ENCODE measurements around the gene FBXL17. TPM values are rescaled to one million over a fixed set of nuclear protein-coding genes. Genes with fewer than 3 reads are reported as not detected.

The FBXL17 gene
- total RNA-seq, 1 experiment from 2014 or later = 16.2 TPM

DNA sequence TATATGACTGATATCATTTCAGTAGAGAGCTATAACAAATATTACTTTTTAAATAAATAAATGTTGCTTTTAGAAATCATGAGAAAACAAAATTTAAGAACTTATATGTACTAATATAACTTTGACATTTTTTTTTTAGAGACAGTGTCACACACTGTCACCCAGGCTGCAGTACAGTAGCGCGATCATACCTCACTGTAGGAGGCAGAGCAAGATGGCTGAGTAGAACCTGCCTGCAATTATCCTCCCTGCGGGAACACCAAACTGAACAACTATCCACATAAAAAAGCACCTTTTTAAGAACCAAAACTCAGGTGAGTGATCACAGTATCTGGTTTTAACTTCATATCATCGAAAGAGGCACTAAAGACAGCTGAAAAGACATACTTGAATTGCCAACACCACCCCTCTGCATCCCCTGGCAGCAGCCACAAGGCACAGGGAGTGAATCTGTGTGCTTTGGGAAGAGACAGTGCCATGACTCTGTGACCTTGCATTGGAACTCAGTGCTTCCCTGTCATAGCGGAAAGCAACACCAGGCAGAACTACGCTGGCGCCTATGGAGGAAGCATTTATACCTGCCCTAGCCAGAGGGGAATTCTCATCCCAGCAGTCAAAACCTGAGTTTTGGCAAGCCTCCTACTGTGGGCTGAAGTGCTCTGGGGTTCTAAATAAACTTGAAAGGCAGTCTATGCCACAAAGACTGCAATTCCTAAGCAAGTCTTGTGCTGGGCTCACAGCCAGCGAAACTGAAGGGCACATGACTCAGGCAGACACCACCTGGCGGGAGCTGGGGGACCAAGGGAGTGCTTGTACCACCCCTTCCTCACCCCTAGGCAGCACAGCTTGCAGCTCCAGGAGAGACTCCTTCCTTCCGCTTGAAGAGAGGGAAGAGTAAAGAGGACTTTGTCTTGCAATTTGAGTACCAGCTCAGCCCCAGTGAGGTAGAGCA is 142.7 kb downstream of the FBXL17 start:
- peak; percentile 26 for DNase-seq
- H3K4me3 ChIP-seq = no peak overlapping the region
- H3K36me3 ChIP-seq = no peaks in the 10 kb centered on the region; the same call in 1 of the 2 replicates
- no peaks in the 10 kb centered on the region for H3K9me3 ChIP-seq
- no peaks in the 10 kb centered on the region for H3K27me3 ChIP-seq

DNA sequence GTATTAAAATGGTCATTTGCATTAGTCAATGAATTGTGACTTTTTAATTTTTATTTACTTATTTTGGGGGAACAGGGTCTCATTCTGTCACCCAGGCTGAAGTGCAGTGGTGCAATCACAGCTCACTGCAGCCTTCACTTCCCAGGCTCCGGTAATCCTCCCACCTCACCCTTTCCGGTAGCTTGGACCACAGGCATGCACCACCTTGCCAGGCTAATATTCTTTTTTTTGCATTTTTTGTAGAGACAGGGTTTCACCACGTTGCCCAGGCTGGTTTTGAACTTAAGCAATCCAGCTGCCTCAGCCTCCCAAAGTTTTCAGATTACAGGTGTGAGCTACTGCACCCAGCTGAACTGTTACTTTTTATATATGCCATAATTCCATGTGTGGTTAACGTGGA is 143.4 kb downstream of the FBXL17 start:
- no peak overlapping the region for H3K4me3 ChIP-seq
- H3K27me3 ChIP-seq = no peaks in the 10 kb centered on the region
- no peak for DNase-seq
- no peaks in the 10 kb centered on the region; the same call in 1 of the 2 replicates for H3K36me3 ChIP-seq
- no peaks in the 10 kb centered on the region for H3K9me3 ChIP-seq

DNA sequence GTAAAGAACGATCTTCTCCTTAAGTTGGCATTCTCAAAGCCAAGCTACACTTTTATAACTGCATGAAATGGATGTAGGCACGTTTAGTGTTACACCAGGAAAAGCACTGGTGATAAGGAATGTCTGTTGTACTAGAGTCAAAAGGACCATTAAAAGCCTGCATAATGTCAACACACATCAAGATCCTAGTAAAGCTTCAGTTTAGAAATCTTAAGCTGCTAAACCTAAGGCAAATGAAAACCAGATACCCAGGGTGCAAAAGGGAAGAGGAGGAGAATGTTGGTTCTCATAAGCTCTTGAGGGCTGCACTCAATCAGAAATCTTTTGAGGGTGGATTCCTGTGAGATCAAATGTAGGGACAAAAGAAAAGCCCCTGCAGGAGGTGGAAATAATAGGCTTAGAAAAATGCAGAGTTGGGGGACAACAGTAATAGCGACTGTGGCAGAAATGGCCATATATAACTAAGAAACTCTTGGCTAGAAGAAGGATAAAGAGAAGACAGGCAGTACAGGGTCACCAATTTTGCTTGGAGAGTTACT is 148.2 kb downstream of the FBXL17 start:
- H3K9me3 ChIP-seq = no peaks in the 10 kb centered on the region
- no peaks in the 10 kb centered on the region; the same call in 1 of the 2 replicates for H3K36me3 ChIP-seq
- H3K4me3 ChIP-seq = no peak overlapping the region
- no peak for DNase-seq
- no peaks in the 10 kb centered on the region for H3K27me3 ChIP-seq

DNA sequence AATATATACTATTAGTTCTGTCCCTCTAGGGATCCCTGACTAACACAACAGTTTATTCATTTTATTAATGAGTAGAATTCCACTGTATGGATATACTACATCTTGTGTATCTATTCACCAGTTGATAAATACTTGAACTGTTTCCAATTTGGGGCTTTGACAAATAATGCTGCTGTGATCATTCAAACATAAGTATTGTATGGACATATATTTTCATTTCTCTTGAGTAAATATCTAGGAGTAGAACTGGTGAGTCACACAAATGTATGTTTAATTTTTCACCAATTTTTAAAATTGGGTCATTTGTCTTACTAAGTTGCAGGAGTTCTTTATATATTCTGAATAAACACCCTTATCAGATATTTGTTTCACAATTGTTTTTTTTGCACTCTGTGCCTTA is 149.1 kb downstream of the FBXL17 start:
- no peak for DNase-seq
- Histone ChIP-seq H3K36me3 (no peaks in the 10 kb centered on the region; the same call in 1 of the 2 replicates), H3K27me3 (no peaks in the 10 kb centered on the region), H3K9me3 (no peaks in the 10 kb centered on the region), H3K4me3 (no peak overlapping the region)

DNA sequence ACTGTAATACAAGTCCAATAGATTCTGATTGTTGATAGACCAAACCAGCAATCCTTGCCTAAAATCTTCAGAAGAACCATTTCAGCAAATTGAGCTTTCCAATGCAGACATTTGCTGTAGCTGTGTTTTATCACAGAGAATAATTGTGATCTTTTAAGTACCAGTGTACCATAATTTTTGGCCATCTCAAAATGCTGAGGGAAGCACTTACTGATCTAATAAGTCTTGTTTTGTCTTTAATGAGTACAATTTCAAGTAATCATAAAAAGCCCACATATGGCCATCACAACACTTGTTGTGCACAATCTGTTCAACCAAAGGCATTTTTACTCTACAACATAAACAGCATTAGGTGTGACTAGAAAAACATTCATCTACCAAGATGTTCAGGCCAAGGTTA is 159.9 kb downstream of the FBXL17 start:
- H3K36me3 ChIP-seq = no peaks in the 10 kb centered on the region
- no peak overlapping the region for H3K4me3 ChIP-seq
- peaks cover 7% of the 10 kb centered on the region; the same call in 1 of the 2 replicates for H3K9me3 ChIP-seq
- DNase-seq = no peak
- no peaks in the 10 kb centered on the region for H3K27me3 ChIP-seq

DNA sequence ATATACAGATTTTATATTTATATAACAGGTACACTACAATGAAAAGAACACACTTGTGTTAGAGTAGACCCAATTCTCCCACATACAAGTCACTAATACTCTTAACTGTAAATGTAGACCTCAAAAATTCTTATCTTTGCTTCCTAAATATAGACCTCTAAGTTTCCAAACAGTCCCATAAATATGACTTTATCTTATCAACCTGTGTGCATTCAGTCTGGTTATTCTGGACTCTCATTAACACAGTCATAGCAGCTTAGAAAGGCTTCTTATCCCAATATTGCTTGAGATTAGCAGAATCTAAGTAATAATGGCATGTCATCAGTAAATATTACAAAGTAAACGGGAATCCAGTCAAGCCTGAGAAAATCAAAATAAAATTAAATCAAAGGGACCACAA is 161.1 kb downstream of the FBXL17 start:
- no peak for DNase-seq
- no peak overlapping the region for H3K4me3 ChIP-seq
- H3K9me3 ChIP-seq = peaks cover 4% of the 10 kb centered on the region
- H3K36me3 ChIP-seq = no peaks in the 10 kb centered on the region
- no peaks in the 10 kb centered on the region for H3K27me3 ChIP-seq

DNA sequence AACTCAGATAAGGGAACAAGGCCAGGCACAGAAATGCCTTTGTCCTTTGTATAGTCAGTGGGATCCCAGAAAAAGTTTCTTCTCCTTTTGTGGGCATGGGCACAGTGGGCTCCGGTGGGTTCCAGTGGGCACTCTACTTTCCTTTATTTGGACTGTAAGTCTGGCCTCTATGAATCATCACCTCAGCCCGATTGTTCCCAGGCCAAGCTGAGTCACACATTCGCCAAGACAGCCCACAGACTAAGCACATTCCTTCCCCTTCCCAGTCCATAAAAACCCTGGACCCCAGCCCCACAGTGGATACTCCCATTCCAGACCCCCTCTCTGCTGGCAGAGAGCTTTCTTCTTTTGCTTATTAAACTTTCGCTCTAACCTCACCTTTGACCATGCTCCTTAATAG is 165.0 kb downstream of the FBXL17 start:
- no peaks in the 10 kb centered on the region for H3K27me3 ChIP-seq
- H3K36me3 ChIP-seq = no peaks in the 10 kb centered on the region; the same call in 1 of the 2 replicates
- H3K4me3 ChIP-seq = peak overlapping the region; percentile 16
- DNase-seq = peak; percentile 79
- peaks cover 6% of the 10 kb centered on the region for H3K9me3 ChIP-seq

DNA sequence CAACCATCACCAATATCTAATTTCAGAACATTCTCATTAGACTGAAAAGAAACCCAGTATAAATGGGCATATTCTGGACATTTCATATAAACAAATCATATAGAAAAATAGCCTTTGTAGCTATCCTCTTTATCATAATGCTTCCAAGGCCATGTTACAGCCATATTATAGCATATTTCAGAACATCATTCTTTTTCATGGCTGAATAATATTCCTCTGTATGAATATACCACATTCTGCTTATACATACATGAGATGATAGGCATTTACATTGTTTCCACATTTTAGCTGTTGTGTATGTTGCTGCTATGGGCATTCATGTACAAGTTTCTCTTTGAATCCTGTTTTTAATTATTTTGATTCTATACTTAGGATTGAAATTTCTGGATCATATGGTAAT is 167.0 kb downstream of the FBXL17 start:
- no peaks in the 10 kb centered on the region for H3K27me3 ChIP-seq
- H3K4me3 ChIP-seq = no peak overlapping the region
- H3K9me3 ChIP-seq = peaks cover 8% of the 10 kb centered on the region
- no peak for DNase-seq
- H3K36me3 ChIP-seq = no peaks in the 10 kb centered on the region; the same call in 1 of the 2 replicates

DNA sequence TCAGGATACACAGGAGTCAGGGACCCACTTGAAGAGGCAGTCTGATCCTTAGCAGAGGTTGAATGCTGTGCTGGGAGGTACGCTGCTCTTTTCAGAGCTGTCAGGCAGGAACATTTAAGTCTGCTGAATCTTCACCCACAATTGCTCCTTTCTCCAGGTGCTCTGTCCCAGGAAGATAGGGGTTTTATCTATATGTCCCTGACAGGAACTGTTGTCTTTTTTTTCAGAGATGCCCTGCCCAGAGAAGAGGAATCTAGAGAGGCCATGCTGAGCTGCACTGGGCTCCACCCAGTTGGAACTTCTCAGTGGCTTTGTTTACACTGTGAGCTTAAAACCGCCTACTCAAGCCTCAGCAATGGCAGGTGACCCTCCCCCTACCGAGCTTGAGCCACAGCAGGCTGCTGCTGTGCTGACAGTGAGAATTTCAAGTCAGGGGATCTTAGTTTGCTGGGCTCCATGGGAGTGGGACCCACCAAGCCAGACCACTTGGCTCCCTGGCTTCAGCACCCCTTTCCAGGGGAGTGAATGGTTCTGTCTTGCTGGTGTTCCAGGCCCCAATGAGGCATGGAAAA is 169.0 kb downstream of the FBXL17 start:
- H3K4me3 ChIP-seq = no peak overlapping the region
- peak; percentile 44 for DNase-seq

DNA sequence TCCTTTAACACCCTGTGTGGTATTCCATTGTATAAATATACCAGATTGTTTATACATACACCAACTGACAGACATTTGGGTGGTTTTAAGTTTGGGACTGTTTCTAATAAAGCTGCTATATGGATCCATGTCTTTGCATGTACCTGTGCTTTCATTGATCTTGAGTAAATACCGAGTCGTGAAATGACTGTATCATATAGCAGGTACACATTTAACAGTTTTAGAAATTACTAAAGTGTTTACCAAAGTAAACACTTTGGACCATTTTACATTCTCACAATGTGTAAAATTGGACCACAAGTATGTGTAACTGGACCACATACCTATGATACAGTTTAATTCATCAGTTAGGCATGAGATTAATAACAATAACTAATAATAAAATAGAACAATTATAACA is 175.2 kb downstream of the FBXL17 start:
- H3K4me3 ChIP-seq = no peak overlapping the region
- H3K36me3 ChIP-seq = no peaks in the 10 kb centered on the region
- DNase-seq = no peak
- H3K27me3 ChIP-seq = no peaks in the 10 kb centered on the region
- peaks cover 2% of the 10 kb centered on the region; the same call in 1 of the 2 replicates for H3K9me3 ChIP-seq

More for the DNA sequence above, 169.0 kb downstream of the FBXL17 start:
- Histone ChIP-seq H3K27me3 (no peaks in the 10 kb centered on the region), H3K9me3 (peaks cover 4% of the 10 kb centered on the region), H3K36me3 (no peaks in the 10 kb centered on the region; the same call in 1 of the 2 replicates)

DNA sequence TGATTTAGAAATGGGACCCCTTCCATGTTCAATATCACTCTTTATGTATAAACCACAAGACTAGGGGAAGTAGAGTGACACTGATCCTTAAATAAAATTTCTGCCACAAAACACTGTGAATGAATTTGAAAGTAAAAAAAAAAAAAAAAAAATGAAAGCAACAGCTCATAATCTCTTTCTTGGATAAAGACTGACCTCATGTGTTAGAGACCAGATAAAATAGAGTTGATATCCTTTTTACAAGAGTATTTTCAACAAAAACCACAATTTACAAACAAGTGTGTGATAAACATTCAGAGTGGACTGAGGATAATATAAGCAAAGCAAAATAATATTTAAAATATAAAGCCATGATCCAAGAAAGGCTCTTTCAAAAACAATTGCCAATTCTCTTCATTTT is 180.2 kb downstream of the FBXL17 start:
- H3K27me3 ChIP-seq = no peaks in the 10 kb centered on the region
- H3K36me3 ChIP-seq = no peaks in the 10 kb centered on the region
- no peaks in the 10 kb centered on the region for H3K9me3 ChIP-seq
- no peak for DNase-seq
- H3K4me3 ChIP-seq = no peak overlapping the region

DNA sequence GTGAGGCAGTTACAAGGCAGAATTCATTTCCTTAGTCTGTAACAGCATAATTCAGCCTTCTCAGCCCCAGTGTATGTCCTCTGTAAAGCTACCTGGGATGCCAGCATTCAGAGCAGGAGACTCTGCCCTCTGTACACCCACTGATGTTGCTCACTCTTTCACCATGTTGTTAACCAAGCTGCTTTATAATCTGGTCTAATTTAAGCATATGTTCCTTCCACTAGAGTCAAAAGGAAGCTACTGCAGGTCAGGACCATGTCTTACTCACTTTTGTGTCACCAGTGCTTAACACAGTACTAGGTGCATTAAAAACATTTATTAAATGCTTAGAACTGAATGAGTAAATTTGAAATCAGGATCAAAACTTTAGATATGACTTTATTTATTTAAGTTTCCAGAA is 185.6 kb downstream of the FBXL17 start:
- no peak for DNase-seq
- no peaks in the 10 kb centered on the region for H3K9me3 ChIP-seq
- H3K4me3 ChIP-seq = no peak overlapping the region
- H3K36me3 ChIP-seq = no peaks in the 10 kb centered on the region
- no peaks in the 10 kb centered on the region for H3K27me3 ChIP-seq

DNA sequence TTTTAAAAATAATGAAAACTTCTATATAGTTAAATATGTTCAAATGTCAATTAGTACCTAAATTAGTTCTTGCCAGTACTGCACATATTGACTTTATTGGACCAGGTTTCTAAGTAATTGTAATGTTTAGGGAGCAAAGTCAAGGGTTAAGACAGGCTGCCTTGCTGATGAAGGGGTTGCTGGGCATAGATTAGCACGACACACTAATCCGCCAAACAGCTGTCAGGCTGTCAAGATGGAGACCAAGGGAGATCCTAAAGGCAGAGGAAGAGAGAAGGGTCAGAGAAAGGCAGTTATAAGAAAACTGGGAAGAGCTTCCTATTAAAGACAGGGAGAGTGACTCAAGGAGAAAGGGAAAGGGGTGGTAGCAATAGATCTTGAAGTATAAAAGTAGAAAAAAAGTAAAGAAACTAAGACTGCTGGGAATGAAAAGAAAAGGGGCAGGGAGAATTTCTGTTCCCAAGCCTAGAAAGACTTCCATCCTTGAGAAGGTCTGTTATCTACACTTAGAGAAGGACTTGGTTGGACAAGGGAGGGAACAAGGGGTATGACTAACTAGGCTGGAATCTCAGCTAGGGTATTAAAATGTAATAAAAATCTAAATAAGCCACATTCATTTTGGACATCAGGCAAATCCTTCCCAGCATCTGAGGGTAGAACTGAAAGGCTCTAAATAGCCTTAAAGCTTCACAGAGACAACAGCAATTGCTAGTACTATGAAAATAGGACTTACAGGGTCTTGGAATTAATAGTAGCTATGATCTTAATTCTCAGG is 188.7 kb downstream of the FBXL17 start:
- H3K27me3 ChIP-seq = no peaks in the 10 kb centered on the region
- no peak overlapping the region for H3K4me3 ChIP-seq
- no peaks in the 10 kb centered on the region for H3K36me3 ChIP-seq
- H3K9me3 ChIP-seq = no peaks in the 10 kb centered on the region
- DNase-seq = no peak

DNA sequence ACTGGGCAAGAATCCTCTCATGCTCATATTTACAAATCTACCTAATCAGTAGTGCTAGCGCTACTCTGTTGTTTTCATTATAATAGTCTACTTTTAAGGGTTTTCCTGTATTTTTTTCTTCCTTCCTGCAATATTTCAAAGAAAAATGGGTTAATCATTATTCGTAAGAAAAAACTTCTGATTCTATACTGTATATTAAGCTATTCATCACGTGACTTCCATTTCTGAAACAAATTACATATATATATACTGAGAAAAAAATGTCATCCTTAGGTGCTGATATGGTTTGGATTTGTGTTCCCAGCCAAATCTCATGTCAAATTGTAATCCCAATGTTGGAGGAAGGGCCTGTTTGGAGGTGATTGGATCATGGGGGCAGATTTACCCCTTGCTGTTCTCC is 197.0 kb downstream of the FBXL17 start:
- no peak overlapping the region for H3K4me3 ChIP-seq
- no peaks in the 10 kb centered on the region for H3K36me3 ChIP-seq
- no peaks in the 10 kb centered on the region for H3K9me3 ChIP-seq
- no peaks in the 10 kb centered on the region for H3K27me3 ChIP-seq
- DNase-seq = no peak

DNA sequence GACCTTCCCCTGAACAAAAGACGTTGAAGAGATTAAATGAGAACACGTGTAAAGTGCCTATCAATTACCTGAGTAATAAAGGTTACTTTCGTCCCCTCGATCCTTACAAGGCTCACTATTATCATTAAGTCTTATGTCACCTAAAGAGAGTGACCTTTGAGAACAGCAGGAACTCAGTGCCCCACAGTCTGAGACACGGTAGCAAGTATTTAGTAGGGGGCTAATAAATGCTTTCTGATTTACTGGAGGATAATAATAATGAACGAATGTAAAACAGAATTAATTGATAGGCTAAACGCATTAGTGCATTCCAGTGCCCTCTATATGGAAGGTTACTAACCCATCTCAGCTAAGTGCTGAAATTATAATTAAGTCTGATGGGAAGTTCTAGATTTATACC is 199.9 kb downstream of the FBXL17 start:
- Histone ChIP-seq H3K27me3 (no peaks in the 10 kb centered on the region), H3K4me3 (no peak overlapping the region), H3K36me3 (no peaks in the 10 kb centered on the region; the same call in 1 of the 2 replicates), H3K9me3 (no peaks in the 10 kb centered on the region)
- no peak for DNase-seq

DNA sequence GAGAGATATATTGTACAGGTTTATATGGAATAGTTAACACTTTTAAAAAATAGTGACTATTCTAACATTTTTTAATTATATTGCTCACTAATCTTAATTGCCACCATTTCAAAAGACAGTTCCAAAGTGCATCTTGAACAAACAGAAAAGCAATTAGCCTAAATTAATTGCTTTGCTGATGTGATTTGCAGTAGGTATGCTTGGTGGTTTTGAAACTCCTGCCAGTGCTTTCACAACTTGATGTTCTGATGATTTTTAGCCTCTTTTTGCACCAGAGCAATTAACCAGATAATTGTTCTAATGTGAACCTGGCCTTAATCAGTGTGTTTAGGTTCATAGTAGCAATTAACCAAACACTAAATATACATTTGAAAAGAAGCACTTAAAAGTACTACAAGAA is 207.6 kb downstream of the FBXL17 start:
- Histone ChIP-seq H3K4me3 (no peak overlapping the region), H3K9me3 (no peaks in the 10 kb centered on the region), H3K27me3 (no peaks in the 10 kb centered on the region), H3K36me3 (no peaks in the 10 kb centered on the region; the same call in 1 of the 2 replicates)
- no peak for DNase-seq

DNA sequence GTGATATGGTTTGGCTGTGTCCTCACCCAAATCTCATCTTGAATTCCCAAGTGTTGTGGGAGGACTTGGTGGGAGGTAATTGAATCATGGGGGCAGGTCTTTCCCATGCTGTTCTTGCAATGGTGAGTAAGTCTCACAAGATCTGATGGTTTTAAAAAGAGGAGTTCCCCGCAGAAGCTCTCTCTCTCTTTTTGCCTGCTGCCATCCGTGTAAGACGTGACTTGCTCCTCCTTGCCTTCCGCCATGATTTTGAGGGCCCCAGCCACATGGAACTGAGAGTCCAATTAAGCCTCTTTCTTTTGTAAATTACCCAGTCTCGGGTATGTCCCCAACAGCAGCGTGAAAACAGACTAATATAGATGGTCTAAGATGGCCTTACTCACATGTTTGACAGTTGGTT is 210.1 kb downstream of the FBXL17 start:
- no peaks in the 10 kb centered on the region for H3K9me3 ChIP-seq
- DNase-seq = no peak

More for the DNA sequence above, 210.1 kb downstream of the FBXL17 start:
- H3K27me3 ChIP-seq = no peaks in the 10 kb centered on the region
- H3K36me3 ChIP-seq = no peaks in the 10 kb centered on the region
- H3K4me3 ChIP-seq = no peak overlapping the region
